Suppressor macrophage treated with lipopolysaccharide for 4 hours (primary cell): ENCODE measurements around the gene FGD4.
A peak's percentile ranks its signal among the peaks of the same experiment; 100 is the strongest.

ENCODE experiments used
- DNase-seq: peaks from one replicate; pipeline ENCODE4 v3.0.0-alpha.2; 2020

Gene FGD4

GRCh38 chr12:32617534-32617933 lies 218.2 kb downstream of the FGD4 start:
- DNase-seq, result peak; percentile 53

GRCh38 chr12:32618115-32618514 lies 218.8 kb downstream of the FGD4 start:
- no peak for DNase-seq

- no peak for DNase-seq
Measured at GRCh38 chr12:32627976-32628375, 228.6 kb downstream of the FGD4 start.

- DNase-seq, result no peak
Measured at GRCh38 chr12:32641287-32641901, 242.0 kb downstream of the FGD4 start.

GRCh38 chr12:32644431-32644830 lies 245.1 kb downstream of the FGD4 start:
- no peak for DNase-seq

GRCh38 chr12:32647275-32647674 lies 247.9 kb downstream of the FGD4 start:
- DNase-seq, result no peak

- DNase-seq, result no peak
Measured at GRCh38 chr12:32650508-32650907, 251.2 kb downstream of the FGD4 start.

- no peak for DNase-seq
Measured at GRCh38 chr12:32651151-32651955, 252.0 kb downstream of the FGD4 start.

- no peak for DNase-seq
Measured at GRCh38 chr12:32651956-32652210, 252.5 kb downstream of the FGD4 start.

- DNase-seq, result no peak
Measured at GRCh38 chr12:32659908-32660440, 260.6 kb downstream of the FGD4 start.

GRCh38 chr12:32661706-32662105 lies 262.3 kb downstream of the FGD4 start:
- DNase-seq, result no peak

- DNase-seq, result no peak
Measured at GRCh38 chr12:32662665-32663064, 263.3 kb downstream of the FGD4 start.

GRCh38 chr12:32666018-32666417 lies 266.7 kb downstream of the FGD4 start:
- DNase-seq, result no peak

- no peak for DNase-seq
Measured at GRCh38 chr12:32669584-32669983, 270.2 kb downstream of the FGD4 start.

- DNase-seq, result peak; percentile 49
Measured at GRCh38 chr12:32671930-32672780, 272.8 kb downstream of the FGD4 start.

- peak; percentile 95 for DNase-seq
Measured at GRCh38 chr12:32679091-32679919, 279.9 kb downstream of the FGD4 start, which contains the start of gene DNM1L. TSS of gene DNM1L (plus strand) at chr12:32679301. CDS start at chr12:32679364, 63 bp downstream.

- DNase-seq, result no peak
Measured at GRCh38 chr12:32679920-32680237, 280.5 kb downstream of the FGD4 start.

- no peak for DNase-seq
Measured at GRCh38 chr12:32680787-32681186, 281.4 kb downstream of the FGD4 start.

GRCh38 chr12:32681272-32681671 lies 281.9 kb downstream of the FGD4 start:
- DNase-seq, result no peak

GRCh38 chr12:32686340-32686739 lies 287.0 kb downstream of the FGD4 start:
- DNase-seq, result no peak

GRCh38 chr12:32688786-32689185 lies 289.4 kb downstream of the FGD4 start:
- DNase-seq, result no peak

- DNase-seq, result no peak
Measured at GRCh38 chr12:32690927-32691326, 291.6 kb downstream of the FGD4 start.

- no peak for DNase-seq
Measured at GRCh38 chr12:32692358-32692757, 293.0 kb downstream of the FGD4 start.
